Measurements from ENCODE around the gene BBS10. TPM values are rescaled to one million over a fixed set of nuclear protein-coding genes. Genes with fewer than 3 reads are reported as not detected.

The BBS10 gene
- total RNA-seq, 1 experiment from 2014 or later, result 7.8 TPM

- DNase-seq (ENCODE audit: low read depth, low spot score) (no peak), ATAC-seq (no peak)
- TF ChIP-seq TCF7L2 (IDR thresholded peaks at IDR 0.05; ENCODE audit: low read depth, low read length), result no peak
- no peak for TF ChIP-seq REST (IDR thresholded peaks at IDR 0.05; ENCODE audit: insufficient read depth in 1 of 2, low read depth in 2 of 2, low read length in 1 of 2)
- TF ChIP-seq, protein P1, sequence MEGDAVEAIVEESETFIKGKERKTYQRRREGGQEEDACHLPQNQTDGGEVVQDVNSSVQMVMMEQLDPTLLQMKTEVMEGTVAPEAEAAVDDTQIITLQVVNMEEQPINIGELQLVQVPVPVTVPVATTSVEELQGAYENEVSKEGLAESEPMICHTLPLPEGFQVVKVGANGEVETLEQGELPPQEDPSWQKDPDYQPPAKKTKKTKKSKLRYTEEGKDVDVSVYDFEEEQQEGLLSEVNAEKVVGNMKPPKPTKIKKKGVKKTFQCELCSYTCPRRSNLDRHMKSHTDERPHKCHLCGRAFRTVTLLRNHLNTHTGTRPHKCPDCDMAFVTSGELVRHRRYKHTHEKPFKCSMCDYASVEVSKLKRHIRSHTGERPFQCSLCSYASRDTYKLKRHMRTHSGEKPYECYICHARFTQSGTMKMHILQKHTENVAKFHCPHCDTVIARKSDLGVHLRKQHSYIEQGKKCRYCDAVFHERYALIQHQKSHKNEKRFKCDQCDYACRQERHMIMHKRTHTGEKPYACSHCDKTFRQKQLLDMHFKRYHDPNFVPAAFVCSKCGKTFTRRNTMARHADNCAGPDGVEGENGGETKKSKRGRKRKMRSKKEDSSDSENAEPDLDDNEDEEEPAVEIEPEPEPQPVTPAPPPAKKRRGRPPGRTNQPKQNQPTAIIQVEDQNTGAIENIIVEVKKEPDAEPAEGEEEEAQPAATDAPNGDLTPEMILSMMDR (IDR thresholded peaks at IDR 0.05), result no peak
- no peak for TF ChIP-seq SIN3A (IDR thresholded peaks at IDR 0.05; ENCODE audit: borderline replicate concordance, insufficient read depth, low read depth, low read length)
- no peak for TF ChIP-seq POLR2AphosphoS5 (IDR thresholded peaks at IDR 0.05; ENCODE audit: low read depth, low read length)
- Histone ChIP-seq H3K4me1 (ENCODE audit: control insufficient read depth, insufficient read depth, low read length) (peaks cover 5% of the 10 kb centered on the region; the same call in 1 of the 2 replicates), H3K27me3 (ENCODE audit: control insufficient read depth, insufficient read depth, low read length) (no peaks in the 10 kb centered on the region), H3K36me3 (ENCODE audit: control insufficient read depth, insufficient read depth, low read length) (no peaks in the 10 kb centered on the region), H3K4me3 (ENCODE audit: low read depth in 2 of 2, low read length in 2 of 2) (no peak overlapping the region), H3K9me3 (ENCODE audit: control insufficient read depth, insufficient read depth, low read depth, low read length) (no peaks in the 10 kb centered on the region), H3K27ac (ENCODE audit: low read length) (no peak overlapping the region)
- ChIA-PET CTCF (no interaction called here), POLR2A (no interaction called here)
- in situ Hi-C loops (cut with HindIII; ENCODE audit: low pct_unique_long_range_greater_than_20kb, low sequenced_read_pairs) (no loop called here), intact Hi-C loops (cut with micrococcal nuclease; ENCODE audit: unreplicated experiment) (no loop called here)
- BruUV-seq (replicated peaks), result no TSS peak
Observed at GRCh38 chr12:76341436-76342030, 6.7 kb downstream of the BBS10 start.

DNA sequence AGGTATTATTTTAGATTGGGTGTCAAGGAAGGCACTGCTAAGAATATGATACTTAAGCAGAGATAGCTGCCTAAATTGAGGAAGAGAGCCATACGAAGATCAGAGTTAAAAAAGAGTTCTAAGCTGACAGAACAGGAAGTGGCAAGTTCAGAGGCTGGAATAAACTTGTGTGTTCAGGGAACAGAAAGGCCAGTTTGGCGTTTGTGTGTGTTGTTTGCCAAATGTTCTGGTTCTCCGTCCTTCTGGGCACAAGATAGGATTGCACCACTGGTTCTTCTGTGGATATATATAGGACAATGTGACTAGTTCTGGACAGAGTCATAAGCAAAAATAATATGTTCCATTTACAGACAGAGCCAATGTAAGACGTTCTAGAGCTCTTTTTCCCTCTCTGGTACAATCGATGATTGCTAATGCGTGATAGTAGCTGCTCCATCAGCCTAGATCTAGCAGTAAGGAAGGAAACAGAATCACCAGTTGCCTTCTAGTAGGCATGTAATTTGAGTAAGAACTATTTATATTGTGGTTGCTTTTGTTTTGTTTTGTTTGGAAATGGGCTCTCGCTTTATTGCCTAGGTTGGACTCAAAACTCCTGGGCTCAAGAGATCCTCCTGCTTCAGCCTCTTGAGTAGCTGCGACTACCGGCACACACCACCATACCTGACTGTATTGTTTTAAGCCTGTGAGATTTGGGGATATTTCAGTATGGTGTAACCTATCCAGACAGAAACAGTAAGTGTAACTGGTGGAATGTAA is 7.4 kb downstream of the BBS10 start:
- Histone ChIP-seq H3K27me3 (ENCODE audit: control insufficient read depth, insufficient read depth, low read length) (no peaks in the 10 kb centered on the region), H3K27ac (ENCODE audit: low read length) (no peak overlapping the region), H3K4me3 (ENCODE audit: low read depth in 2 of 2, low read length in 2 of 2) (no peak overlapping the region), H3K4me1 (ENCODE audit: control insufficient read depth, insufficient read depth, low read length) (no peaks in the 10 kb centered on the region), H3K36me3 (ENCODE audit: control insufficient read depth, insufficient read depth, low read length) (no peaks in the 10 kb centered on the region), H3K9me3 (ENCODE audit: control insufficient read depth, insufficient read depth, low read depth, low read length) (no peaks in the 10 kb centered on the region)
- TF ChIP-seq SIN3A (IDR thresholded peaks at IDR 0.05; ENCODE audit: borderline replicate concordance, insufficient read depth, low read depth, low read length), result no peak
- no peak for TF ChIP-seq TCF7L2 (IDR thresholded peaks at IDR 0.05; ENCODE audit: low read depth, low read length)
- no peak for TF ChIP-seq REST (IDR thresholded peaks at IDR 0.05; ENCODE audit: insufficient read depth in 1 of 2, low read depth in 2 of 2, low read length in 1 of 2)
- TF ChIP-seq, protein P1 (IDR thresholded peaks at IDR 0.05), result no peak
- no peak for TF ChIP-seq POLR2AphosphoS5 (IDR thresholded peaks at IDR 0.05; ENCODE audit: low read depth, low read length)
- in situ Hi-C loops (cut with HindIII; ENCODE audit: low pct_unique_long_range_greater_than_20kb, low sequenced_read_pairs), result no loop called here
- BruUV-seq (replicated peaks), result no TSS peak
- intact Hi-C loops (cut with micrococcal nuclease; ENCODE audit: unreplicated experiment), result no loop called here
- POLR2A ChIA-PET, result no interaction called here
- CTCF ChIA-PET, result no interaction called here
- ATAC-seq, result no peak
- DNase-seq (ENCODE audit: low read depth, low spot score), result no peak

Measured in Panc1 (cell line).